Thyroid gland (tissue), 4 donors: ENCODE results near the gene S100A4.

Experiments
- POLR2A ChIP-seq, 2 donors: fragments of 450-650 bp; IDR thresholded peaks; one replicate each; pipeline ENCODE4 v1.6.1; 2017; ENCODE audit warnings: antibody characterized with exemption in 2 of 2, mild to moderate bottlenecking in 2 of 2, moderate library complexity in 1 of 2
- TF ChIP-seq, protein P1 (sequence below), 6 experiments: fragments of 200-600 bp in 3 of 6; fragments of 450-650 bp in 3 of 6; sonication (generic) in 3 of 6; IDR thresholded peaks; one replicate each; pipeline ENCODE4 v1.5.1; 2016 to 2019; ENCODE audit warnings: antibody characterized with exemption in 6 of 6, mild to moderate bottlenecking in 2 of 6, inconsistent platforms in 1 of 6, moderate library complexity in 1 of 6

GRCh38 chr1:153549741-153550397 lies 4.3 kb upstream of the S100A4 start:
- TF ChIP-seq, protein P1, sequence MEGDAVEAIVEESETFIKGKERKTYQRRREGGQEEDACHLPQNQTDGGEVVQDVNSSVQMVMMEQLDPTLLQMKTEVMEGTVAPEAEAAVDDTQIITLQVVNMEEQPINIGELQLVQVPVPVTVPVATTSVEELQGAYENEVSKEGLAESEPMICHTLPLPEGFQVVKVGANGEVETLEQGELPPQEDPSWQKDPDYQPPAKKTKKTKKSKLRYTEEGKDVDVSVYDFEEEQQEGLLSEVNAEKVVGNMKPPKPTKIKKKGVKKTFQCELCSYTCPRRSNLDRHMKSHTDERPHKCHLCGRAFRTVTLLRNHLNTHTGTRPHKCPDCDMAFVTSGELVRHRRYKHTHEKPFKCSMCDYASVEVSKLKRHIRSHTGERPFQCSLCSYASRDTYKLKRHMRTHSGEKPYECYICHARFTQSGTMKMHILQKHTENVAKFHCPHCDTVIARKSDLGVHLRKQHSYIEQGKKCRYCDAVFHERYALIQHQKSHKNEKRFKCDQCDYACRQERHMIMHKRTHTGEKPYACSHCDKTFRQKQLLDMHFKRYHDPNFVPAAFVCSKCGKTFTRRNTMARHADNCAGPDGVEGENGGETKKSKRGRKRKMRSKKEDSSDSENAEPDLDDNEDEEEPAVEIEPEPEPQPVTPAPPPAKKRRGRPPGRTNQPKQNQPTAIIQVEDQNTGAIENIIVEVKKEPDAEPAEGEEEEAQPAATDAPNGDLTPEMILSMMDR (IDR thresholded peaks at IDR 0.05): no peak
- TF ChIP-seq POLR2A (IDR thresholded peaks at IDR 0.05): no peak
